ENCODE data around the gene LCN10.

The LCN10 gene

GRCh38 chr9:136738960-136739359 lies 3.8 kb downstream of the LCN10 start:
- no peak for DNase-seq (ENCODE audit: low read depth in 2 of 2)

GRCh38 chr9:136735812-136736480 lies 6.8 kb downstream of the LCN10 start:
- no peak for DNase-seq (ENCODE audit: low read depth in 2 of 2)

GRCh38 chr9:136734837-136735496 lies 7.8 kb downstream of the LCN10 start:
- DNase-seq (ENCODE audit: low read depth in 2 of 2), result no peak

- DNase-seq (ENCODE audit: low read depth in 2 of 2), result no peak
Observed at GRCh38 chr9:136733611-136734010, 9.1 kb downstream of the LCN10 start.

- DNase-seq (ENCODE audit: low read depth in 2 of 2), result no peak
Observed at GRCh38 chr9:136732444-136733178, 10.1 kb downstream of the LCN10 start.

- DNase-seq (ENCODE audit: low read depth in 2 of 2), result no peak
Observed at GRCh38 chr9:136729926-136730325, 12.8 kb downstream of the LCN10 start.

- DNase-seq (ENCODE audit: low read depth in 2 of 2), result no peak
Observed at GRCh38 chr9:136729144-136729543, 13.6 kb downstream of the LCN10 start.

- no peak for DNase-seq (ENCODE audit: low read depth in 2 of 2)
Observed at GRCh38 chr9:136728548-136729123, 14.1 kb downstream of the LCN10 start.

- peak; percentile 75 to 77 for DNase-seq (ENCODE audit: low read depth in 2 of 2)
Observed at GRCh38 chr9:136728080-136728547, 14.6 kb downstream of the LCN10 start.

GRCh38 chr9:136726631-136727191 lies 16.0 kb downstream of the LCN10 start:
- no peak for DNase-seq (ENCODE audit: low read depth in 2 of 2)

- DNase-seq (ENCODE audit: low read depth in 2 of 2), result no peak
Observed at GRCh38 chr9:136726118-136726517, 16.6 kb downstream of the LCN10 start.

- no peak for DNase-seq (ENCODE audit: low read depth in 2 of 2)
Observed at GRCh38 chr9:136725612-136726011, 17.1 kb downstream of the LCN10 start.

GRCh38 chr9:136724772-136725171 lies 18.0 kb downstream of the LCN10 start:
- no peak for DNase-seq (ENCODE audit: low read depth in 2 of 2)

- DNase-seq (ENCODE audit: low read depth in 2 of 2), result no peak
Observed at GRCh38 chr9:136723989-136724388, 18.8 kb downstream of the LCN10 start.

GRCh38 chr9:136723362-136723976 lies 19.3 kb downstream of the LCN10 start:
- no peak for DNase-seq (ENCODE audit: low read depth in 2 of 2)

GRCh38 chr9:136722969-136723356 lies 19.8 kb downstream of the LCN10 start:
- no peak for DNase-seq (ENCODE audit: low read depth in 2 of 2)

- no peak for DNase-seq (ENCODE audit: low read depth in 2 of 2)
Observed at GRCh38 chr9:136722093-136722968, 20.4 kb downstream of the LCN10 start.

- DNase-seq (ENCODE audit: low read depth in 2 of 2), result no peak
Observed at GRCh38 chr9:136721339-136722092, 21.2 kb downstream of the LCN10 start.

- DNase-seq (ENCODE audit: low read depth in 2 of 2), result no peak
Observed at GRCh38 chr9:136720898-136721338, 21.8 kb downstream of the LCN10 start.
